HG03571 (cell line): Measurements from ENCODE around the gene CYS1.
"Not testable (repeated sequence)": the region's sequence is repeated elsewhere in the genome, so short reads cannot be mapped to it uniquely, and the experiment has no call there.

Source experiments
- ATAC-seq: cut with Tn5 transposase; IDR thresholded peaks from one replicate; pipeline ENCODE4 v1.9.1; 2021; ENCODE audit not compliant: unreplicated experiment

Gene CYS1

GRCh38 chr2:10014418-10015190, 65.6 kb downstream of the CYS1 start:
- no peak for ATAC-seq

- not testable (repeated sequence) for ATAC-seq
Observed at GRCh38 chr2:10013651-10014417, 66.4 kb downstream of the CYS1 start.

- ATAC-seq: no peak
Observed at GRCh38 chr2:10012963-10013461, 67.2 kb downstream of the CYS1 start.

GRCh38 chr2:10012366-10012962, 67.7 kb downstream of the CYS1 start:
- not testable (repeated sequence) for ATAC-seq

GRCh38 chr2:10011606-10012325, 68.4 kb downstream of the CYS1 start:
- ATAC-seq: not testable (repeated sequence)

- ATAC-seq: not testable (repeated sequence)
Observed at GRCh38 chr2:10010861-10011605, 69.2 kb downstream of the CYS1 start.

GRCh38 chr2:10009811-10010781, 70.1 kb downstream of the CYS1 start:
- ATAC-seq: no peak

GRCh38 chr2:10009271-10009810, 70.9 kb downstream of the CYS1 start:
- no peak for ATAC-seq

- ATAC-seq: no peak
Observed at GRCh38 chr2:10008809-10009176, 71.4 kb downstream of the CYS1 start.

GRCh38 chr2:10007921-10008808, 72.0 kb downstream of the CYS1 start:
- ATAC-seq: no peak

- ATAC-seq: no peak
Observed at GRCh38 chr2:10007435-10007834, 72.8 kb downstream of the CYS1 start.
